Activated T-cell treated with anti-CD3 and anti-CD28 coated beads, Interleukin-2, amount 50 U/mL, for 4 hours (primary cell): ENCODE measurements around the gene CXorf58. TPM values are rescaled to one million over a fixed set of nuclear protein-coding genes. Genes with fewer than 3 reads are reported as not detected.
A peak's percentile ranks its signal among the peaks of the same experiment; 100 is the strongest.
"Not testable (repeated sequence)": the region's sequence is repeated elsewhere in the genome, so short reads cannot be mapped to it uniquely, and the experiment has no call there.

Experiments used
- ATAC-seq, 2 donors: fragments of 200-7000 bp; cut with Tn5 transposase; one replicate each; pipeline ENCODE4 v1.10.0; 2021
- DNase-seq: peaks from one replicate; pipeline ENCODE4 v3.0.0-alpha.2; 2020
- H3K27me3 Mint-ChIP-seq: one replicate; pipeline ENCODE4 v1.8.0; 2021; ENCODE audit warnings: low read depth, mixed read lengths
- H3K36me3 Mint-ChIP-seq: one replicate; pipeline ENCODE4 v1.8.0; 2022; ENCODE audit warnings: mixed read lengths; ENCODE audit not compliant: insufficient read depth
- H3K4me1 Mint-ChIP-seq: one replicate; pipeline ENCODE4 v1.8.0; 2021; ENCODE audit warnings: low read depth, mixed read lengths
- H3K4me3 Mint-ChIP-seq: one replicate; pipeline ENCODE4 v1.8.0; 2021; ENCODE audit warnings: mild to moderate bottlenecking, moderate library complexity, mixed read lengths
- H3K9me3 Mint-ChIP-seq: one replicate; pipeline ENCODE4 v1.8.0; 2021; ENCODE audit warnings: mixed read lengths
- total RNA-seq, 3 donors: library from RNA; stranded (reverse); gene quantifications; one replicate each; pipeline ENCODE4 v1.2.1, GENCODE V29; 2021

Gene CXorf58
- total RNA-seq, 3 donors from 2014 or later = 0.83 TPM; not detected in 2

DNA sequence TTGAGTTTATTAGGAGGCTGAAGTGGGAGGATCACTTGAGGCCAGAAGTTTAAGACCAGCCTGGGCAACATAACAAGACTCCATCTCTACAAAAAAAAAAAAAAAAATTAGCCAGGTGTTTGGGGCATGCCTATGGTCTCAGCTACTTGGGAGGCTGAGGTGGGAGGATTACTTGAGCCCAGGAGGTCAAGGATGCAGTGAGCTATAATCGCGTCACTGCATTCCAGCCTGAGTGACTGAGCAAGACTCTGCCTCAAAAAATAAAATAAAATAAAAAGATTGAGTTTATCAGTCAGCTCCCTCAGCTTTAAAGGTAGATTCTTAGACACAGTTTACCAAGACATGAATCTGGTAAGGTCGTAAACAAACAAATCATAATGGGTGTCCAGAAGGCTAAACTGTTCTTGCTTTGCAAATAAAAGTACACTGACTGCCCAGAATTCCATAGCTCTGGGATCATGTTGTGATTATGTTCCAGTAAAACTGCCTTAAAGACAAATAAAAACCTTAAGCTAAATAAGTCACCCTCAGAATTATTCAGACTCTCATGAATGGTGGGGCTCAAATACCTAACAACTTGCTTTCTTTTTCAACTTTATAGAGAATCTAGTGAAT is 18.8 kb upstream of the CXorf58 start:
- H3K27me3 Mint-ChIP-seq = no peaks in the 10 kb centered on the region
- H3K9me3 Mint-ChIP-seq = no peaks in the 10 kb centered on the region
- no peaks in the 10 kb centered on the region for H3K36me3 Mint-ChIP-seq
- H3K4me3 Mint-ChIP-seq = no peak overlapping the region
- ATAC-seq (no peak), DNase-seq (no peak)
- H3K4me1 Mint-ChIP-seq = peaks cover 2% of the 10 kb centered on the region

DNA sequence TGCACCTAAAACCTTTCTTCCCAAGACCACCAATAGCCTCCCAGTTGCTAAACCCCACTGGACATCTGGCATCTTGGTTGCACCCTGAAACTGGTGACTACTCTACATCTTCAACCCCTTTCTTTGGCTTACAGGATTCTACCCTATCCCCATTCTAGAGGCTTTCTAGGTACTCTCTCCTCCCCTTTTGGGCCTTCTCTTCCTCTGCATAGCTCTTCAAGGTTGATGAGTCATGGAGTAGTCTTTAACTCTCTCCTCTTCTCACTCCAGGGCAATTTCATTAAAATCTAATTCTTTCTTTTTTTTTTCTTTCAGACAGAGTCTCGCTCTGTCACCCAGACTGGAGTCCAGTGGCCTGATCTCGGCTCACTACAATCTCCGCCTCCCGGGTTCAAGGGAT is 16.9 kb upstream of the CXorf58 start:
- Mint-ChIP-seq H3K27me3 (no peaks in the 10 kb centered on the region), H3K9me3 (no peaks in the 10 kb centered on the region), H3K4me1 (no peaks in the 10 kb centered on the region), H3K36me3 (no peaks in the 10 kb centered on the region), H3K4me3 (no peak overlapping the region)
- no peak for ATAC-seq
- no peak for DNase-seq

DNA sequence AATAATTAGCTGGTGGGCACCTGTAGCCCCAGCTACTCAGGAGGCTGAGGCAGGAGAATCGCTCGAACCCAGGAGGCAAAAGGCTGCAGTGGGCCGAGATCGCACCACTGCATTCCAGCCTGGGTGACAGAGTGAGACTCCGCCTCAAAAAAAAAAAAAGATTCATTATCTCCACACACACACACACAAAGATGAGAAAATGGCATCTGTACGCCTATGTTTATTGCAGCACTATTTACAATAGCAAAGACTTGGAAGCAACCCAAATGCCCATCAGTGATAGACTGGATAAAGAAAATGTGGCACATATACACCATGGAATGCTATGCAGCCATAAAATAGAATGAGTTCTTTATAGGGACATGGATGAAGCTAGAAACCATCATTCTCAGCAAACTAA is 12.8 kb upstream of the CXorf58 start:
- ATAC-seq, H3K9me3 Mint-ChIP-seq, DNase-seq, H3K36me3 Mint-ChIP-seq, H3K27me3 Mint-ChIP-seq, H3K4me3 Mint-ChIP-seq, H3K4me1 Mint-ChIP-seq: not testable (repeated sequence)

DNA sequence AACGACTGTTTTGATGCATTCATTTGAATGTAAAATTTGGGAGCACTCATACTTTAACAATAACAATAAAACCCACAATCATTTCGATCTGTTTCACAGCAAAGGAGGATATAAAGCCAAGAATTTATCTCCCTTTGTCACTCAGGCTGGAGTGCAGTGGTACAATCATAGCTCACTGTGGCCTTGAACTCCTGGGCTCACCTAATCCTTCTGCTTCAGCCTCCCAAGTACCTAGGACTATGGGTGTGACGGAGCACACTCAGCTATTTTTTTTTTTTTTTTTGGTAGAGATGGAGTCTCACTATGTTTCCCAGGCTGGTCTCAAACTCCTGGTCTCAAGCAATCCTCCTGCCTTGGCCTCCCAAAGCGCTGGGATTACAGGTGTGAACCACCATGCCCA is 11.3 kb upstream of the CXorf58 start:
- DNase-seq, H3K4me3 Mint-ChIP-seq, H3K27me3 Mint-ChIP-seq: not testable (repeated sequence)

DNA sequence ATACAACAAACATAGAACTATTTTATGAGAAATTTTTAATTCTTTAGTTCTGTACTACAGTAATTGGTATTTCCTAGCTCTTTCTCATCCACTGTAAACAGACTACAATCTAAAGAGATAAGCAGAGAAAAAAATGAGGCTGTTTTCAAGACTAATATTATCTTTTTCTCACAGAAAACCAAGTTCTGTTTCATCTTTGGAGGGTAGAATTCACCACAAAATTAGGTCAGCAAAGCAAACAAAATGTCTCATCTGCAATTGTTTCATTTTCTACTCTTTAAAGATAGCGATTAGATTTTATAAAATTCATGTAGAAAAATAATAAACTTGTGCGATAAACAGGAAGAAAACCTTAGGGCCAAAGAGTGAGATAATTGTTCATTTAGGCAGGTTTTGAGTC is 10.8 kb upstream of the CXorf58 start:
- Mint-ChIP-seq H3K4me3 (no peak overlapping the region), H3K36me3 (no peaks in the 10 kb centered on the region), H3K9me3 (no peaks in the 10 kb centered on the region), H3K4me1 (no peaks in the 10 kb centered on the region), H3K27me3 (no peaks in the 10 kb centered on the region)
- ATAC-seq (no peak), DNase-seq (no peak)

More for the DNA sequence above, 11.3 kb upstream of the CXorf58 start:
- not testable (repeated sequence) for H3K4me1 Mint-ChIP-seq, H3K9me3 Mint-ChIP-seq, H3K36me3 Mint-ChIP-seq, ATAC-seq

DNA sequence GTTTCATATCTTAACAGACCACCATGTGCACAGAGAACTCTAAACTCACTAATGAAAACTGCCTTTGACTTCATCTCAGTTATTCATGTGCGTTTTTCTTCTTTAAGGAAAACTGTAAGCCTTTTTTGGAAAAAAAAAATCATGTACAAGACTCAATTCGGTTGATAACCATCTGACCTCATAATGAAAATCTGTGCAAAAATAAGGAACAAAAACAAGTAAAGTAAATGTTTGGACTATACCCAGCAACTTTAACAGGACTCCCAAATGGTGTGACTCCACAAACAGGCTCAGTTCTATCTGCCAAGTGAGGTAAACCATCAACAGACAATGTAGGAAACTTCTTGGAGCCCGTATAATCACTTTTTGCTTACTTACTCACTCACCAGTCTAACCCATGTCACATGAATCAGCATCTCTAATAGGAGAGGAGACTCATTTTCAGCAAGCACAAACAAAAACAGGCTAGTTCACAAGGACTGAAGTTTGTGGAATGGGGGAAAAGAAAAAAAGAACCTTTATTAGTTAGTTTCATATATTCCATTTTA is 9.3 kb upstream of the CXorf58 start:
- Mint-ChIP-seq H3K36me3 (no peaks in the 10 kb centered on the region), H3K4me1 (no peaks in the 10 kb centered on the region), H3K27me3 (no peaks in the 10 kb centered on the region), H3K9me3 (no peaks in the 10 kb centered on the region), H3K4me3 (no peak overlapping the region)
- DNase-seq (no peak), ATAC-seq (no peak)

DNA sequence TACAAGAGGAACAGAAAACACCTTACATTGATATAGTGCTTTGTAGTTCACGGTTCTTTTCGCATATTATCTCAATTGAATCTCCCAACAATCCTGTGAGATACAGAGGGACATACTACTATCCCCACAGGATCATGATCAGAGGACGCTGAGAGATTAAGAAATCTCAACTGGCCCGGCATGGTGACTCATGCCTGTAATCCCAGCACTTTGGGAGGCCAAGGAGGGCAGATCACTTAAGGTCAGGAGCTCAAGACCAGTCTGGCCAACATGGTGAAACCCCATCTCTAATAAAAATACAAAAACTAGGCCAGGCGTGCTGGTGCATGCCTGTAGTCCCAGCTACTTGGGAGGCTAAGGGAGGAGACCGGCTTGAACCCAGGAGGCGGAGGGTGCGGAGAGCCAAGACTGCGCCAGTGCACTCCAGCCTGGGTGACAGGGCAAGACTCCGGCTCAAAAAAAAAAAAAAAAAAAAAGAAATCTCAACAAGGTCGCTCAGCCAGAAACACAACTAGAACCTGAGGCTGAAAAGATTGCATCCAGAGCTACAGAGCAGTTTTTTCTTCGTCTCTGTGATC is 7.5 kb upstream of the CXorf58 start:
- Mint-ChIP-seq H3K4me1 (peaks cover 3% of the 10 kb centered on the region), H3K9me3 (no peaks in the 10 kb centered on the region), H3K36me3 (no peaks in the 10 kb centered on the region), H3K4me3 (no peak overlapping the region), H3K27me3 (no peaks in the 10 kb centered on the region)
- ATAC-seq (no peak), DNase-seq (no peak)

DNA sequence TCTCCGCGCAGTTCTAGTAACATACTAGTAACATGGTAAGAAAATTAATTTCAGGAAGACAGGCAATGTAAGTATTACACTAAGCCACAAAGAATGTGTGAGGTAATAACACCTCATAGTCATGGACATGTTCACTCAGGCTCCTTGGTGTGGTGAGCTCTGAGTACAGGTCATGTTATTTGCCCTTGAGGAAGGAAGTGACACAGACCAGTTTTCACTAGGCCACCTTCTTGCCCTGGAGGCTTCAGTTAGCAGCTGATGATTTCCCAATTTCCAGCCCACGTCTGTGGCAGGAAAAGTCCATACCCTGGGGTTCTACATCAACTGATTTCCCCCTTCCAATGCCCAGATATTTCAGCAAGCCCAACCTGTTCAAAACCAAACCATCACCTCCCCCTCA is 6.7 kb upstream of the CXorf58 start:
- peaks cover 3% of the 10 kb centered on the region for H3K4me1 Mint-ChIP-seq
- DNase-seq = no peak
- H3K4me3 Mint-ChIP-seq = no peak overlapping the region
- H3K36me3 Mint-ChIP-seq = no peaks in the 10 kb centered on the region
- no peak for ATAC-seq
- H3K27me3 Mint-ChIP-seq = no peaks in the 10 kb centered on the region
- H3K9me3 Mint-ChIP-seq = no peaks in the 10 kb centered on the region

DNA sequence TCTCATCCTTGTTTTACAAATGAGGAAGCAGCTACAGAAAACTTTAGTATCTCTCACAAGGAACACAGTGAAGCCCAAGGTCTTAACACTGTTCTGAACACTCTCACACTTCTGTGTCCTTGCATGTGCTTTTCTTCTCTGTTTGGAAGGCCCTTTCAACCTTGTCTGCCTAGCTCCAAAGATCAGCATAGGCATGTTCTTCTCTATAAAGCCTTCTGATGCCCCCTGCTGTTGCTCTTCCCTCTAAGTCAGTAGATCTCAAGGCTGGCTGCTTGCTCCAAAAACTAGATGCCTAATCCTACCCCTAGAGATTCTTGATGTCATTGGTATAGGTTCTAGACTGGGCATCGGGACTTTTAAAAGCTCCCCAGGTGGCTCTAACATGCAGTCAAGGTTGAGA is 6.0 kb upstream of the CXorf58 start:
- H3K4me3 Mint-ChIP-seq = no peak overlapping the region
- peaks cover 8% of the 10 kb centered on the region for H3K4me1 Mint-ChIP-seq
- H3K36me3 Mint-ChIP-seq = no peaks in the 10 kb centered on the region
- no peak for DNase-seq
- no peaks in the 10 kb centered on the region for H3K27me3 Mint-ChIP-seq
- no peaks in the 10 kb centered on the region for H3K9me3 Mint-ChIP-seq
- ATAC-seq = peak; percentile 67 to 76

DNA sequence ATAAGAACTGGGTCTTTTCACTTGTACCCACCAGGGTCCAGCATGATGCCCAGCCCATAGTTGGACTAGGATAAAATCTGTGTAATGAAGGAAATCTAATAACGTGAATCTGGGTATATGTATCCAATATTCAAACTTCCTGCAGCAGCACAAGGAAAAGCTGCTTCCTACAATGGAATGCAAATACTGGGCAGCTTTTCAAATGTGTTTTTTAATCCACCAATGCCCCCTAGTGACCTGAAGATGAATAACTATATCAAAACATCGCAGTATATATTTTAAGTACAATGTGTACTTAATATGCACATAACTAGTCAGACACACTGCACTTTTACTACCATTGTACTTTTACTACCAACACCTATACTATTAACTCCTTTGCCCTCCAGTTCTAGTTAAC is 5.4 kb upstream of the CXorf58 start:
- no peak overlapping the region for H3K4me3 Mint-ChIP-seq
- no peaks in the 10 kb centered on the region for H3K36me3 Mint-ChIP-seq
- peak in 1 of 2 donors; percentile 35 for ATAC-seq
- no peaks in the 10 kb centered on the region for H3K27me3 Mint-ChIP-seq
- no peak for DNase-seq
- no peaks in the 10 kb centered on the region for H3K9me3 Mint-ChIP-seq
- peaks cover 8% of the 10 kb centered on the region for H3K4me1 Mint-ChIP-seq

DNA sequence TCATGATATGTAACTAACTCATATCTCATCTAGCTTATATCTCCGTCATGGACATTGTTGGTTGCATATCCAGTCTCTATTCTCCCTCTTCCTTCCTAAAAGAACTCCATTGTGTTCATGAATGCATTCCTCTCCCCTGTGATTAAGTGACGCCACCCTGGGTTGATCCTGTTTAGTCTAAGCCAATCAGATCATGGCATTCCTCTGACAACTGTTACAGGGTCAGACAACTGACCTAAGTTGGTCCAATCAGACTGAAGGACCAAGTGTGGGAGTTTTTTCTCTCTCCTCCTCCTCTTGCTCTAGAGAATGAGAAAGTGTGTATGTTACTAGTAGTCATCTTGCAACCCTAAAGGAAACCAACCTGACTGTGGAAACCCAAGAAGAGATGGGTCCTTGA is 3.7 kb upstream of the CXorf58 start:
- no peaks in the 10 kb centered on the region for H3K9me3 Mint-ChIP-seq
- H3K27me3 Mint-ChIP-seq = no peaks in the 10 kb centered on the region
- H3K36me3 Mint-ChIP-seq = no peaks in the 10 kb centered on the region
- H3K4me3 Mint-ChIP-seq = no peak overlapping the region
- H3K4me1 Mint-ChIP-seq = peaks cover 17% of the 10 kb centered on the region
- DNase-seq (no peak), ATAC-seq (no peak)

DNA sequence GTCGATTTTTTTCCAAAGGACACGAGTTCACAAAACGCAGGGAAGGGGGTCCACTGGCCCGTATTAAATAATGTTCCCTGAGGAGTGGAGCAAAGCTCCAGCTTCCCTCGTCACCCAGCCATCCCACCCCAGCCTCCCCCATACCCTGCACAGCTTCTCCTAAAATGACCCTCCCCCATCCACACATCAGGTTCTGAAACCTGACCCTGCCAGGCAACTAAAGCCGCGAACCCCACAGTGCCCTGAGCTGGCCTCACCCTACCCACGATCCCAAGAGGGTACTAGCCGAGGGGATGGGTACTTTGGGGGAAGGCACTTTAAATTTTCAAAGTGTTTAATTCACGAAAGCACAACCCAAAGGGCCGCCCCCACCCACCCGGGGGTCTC is 702 bp upstream of the CXorf58 start:
- DNase-seq (no peak), ATAC-seq (no peak)
- Mint-ChIP-seq H3K4me1 (peaks cover 18% of the 10 kb centered on the region), H3K36me3 (no peaks in the 10 kb centered on the region), H3K27me3 (no peaks in the 10 kb centered on the region), H3K9me3 (no peaks in the 10 kb centered on the region), H3K4me3 (peak overlapping the region; percentile 79)

DNA sequence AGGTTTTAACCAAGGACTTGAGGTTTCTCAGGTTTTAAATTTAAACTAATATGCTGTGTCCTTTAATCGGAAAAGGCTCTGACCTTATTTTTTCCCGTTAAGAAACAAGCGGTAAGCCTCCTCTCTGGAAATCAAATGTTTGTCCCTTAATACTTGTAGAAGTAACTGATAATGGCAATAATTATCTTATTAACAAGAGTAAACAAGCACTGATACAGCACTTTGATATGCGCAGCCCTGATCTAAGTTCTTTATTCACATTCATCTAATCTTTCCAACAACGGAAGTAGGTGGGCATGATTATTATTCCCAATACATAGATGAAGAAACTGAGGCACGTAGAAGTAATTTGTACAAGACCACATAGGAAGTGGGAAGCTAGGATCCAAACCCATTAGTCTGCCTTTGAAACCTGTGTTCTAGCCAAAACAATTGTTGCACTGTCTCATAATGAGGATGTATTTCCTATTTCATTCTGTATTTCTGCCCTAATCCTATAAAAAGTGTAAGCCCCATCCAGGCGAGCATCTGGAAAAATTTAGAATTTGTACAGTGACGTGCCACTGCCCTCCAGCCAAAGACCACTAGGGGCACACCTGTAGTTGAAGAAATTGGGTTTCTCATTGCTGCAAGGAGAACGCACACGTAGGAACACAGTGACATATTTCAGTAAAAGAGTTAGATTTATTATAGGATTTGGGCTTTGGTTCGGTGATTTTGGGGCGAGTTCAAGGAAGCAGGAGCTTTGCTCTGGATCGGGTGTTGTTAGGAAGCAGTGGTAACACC is 606 bp downstream of the CXorf58 start:
- no peaks in the 10 kb centered on the region for H3K36me3 Mint-ChIP-seq
- H3K4me3 Mint-ChIP-seq = peak overlapping the region; percentile 79
- peaks cover 18% of the 10 kb centered on the region for H3K4me1 Mint-ChIP-seq
- H3K27me3 Mint-ChIP-seq = no peaks in the 10 kb centered on the region
- DNase-seq = no peak
- ATAC-seq = no peak
- no peaks in the 10 kb centered on the region for H3K9me3 Mint-ChIP-seq

DNA sequence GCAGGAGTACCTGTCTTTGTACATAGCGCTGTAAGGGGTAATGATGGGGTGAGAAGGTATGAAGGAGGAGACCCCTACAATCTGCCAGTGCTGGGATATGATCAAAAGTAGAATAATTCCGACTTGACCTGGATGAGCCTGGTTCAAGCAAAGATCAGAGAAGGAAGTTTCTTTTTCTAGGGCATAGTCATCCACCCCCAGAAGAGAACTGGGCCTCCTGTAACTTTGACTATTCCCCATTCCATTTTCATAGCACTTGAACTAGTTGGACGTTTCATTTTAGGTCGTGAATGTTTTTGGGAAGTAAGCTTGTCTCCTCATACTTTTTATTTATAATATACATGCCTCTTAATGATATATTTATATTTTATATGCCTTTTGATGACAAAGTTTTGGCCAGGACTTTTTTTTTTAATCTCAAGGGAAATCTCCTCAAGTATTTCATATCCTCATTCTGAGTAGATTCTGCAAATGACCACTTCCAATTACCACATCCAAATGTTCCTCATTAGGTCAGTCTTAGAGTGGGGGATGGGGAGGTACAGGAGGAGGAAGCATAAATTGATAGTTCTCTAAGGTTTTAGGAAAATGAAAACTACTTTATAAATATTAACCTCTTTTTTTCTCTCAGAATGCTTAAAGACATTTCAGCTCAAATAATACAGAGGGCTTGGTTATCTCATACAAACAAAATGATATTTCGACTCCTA is 3.5 kb downstream of the CXorf58 start:
- no peak for ATAC-seq
- no peak overlapping the region for H3K4me3 Mint-ChIP-seq
- H3K4me1 Mint-ChIP-seq = peaks cover 14% of the 10 kb centered on the region
- no peaks in the 10 kb centered on the region for H3K36me3 Mint-ChIP-seq
- no peaks in the 10 kb centered on the region for H3K27me3 Mint-ChIP-seq
- DNase-seq = no peak
- no peaks in the 10 kb centered on the region for H3K9me3 Mint-ChIP-seq
